GM21528 (cell line): ENCODE results near the gene ADAM22.
A peak's percentile ranks its signal among the peaks of the same experiment; 100 is the strongest.

Source experiments
- ATAC-seq: cut with Tn5 transposase; IDR thresholded peaks from one replicate; pipeline ENCODE4 v1.9.1; 2021; ENCODE audit warnings: mild to moderate bottlenecking, moderate library complexity; ENCODE audit not compliant: unreplicated experiment, low FRiP score

ADAM22 gene

GRCh38 chr7:88037050-88037449 is 103.0 kb downstream of the ADAM22 start:
- ATAC-seq, result no peak

- ATAC-seq, result no peak
These were observed 106.6 kb downstream of the ADAM22 start for GRCh38 chr7:88040694-88041093.

GRCh38 chr7:88041583-88041982 is 107.5 kb downstream of the ADAM22 start:
- ATAC-seq, result no peak

- no peak for ATAC-seq
These were observed 108.1 kb downstream of the ADAM22 start for GRCh38 chr7:88042157-88042556.

GRCh38 chr7:88042803-88043202 is 108.8 kb downstream of the ADAM22 start:
- ATAC-seq, result no peak

- no peak for ATAC-seq
These were observed 110.0 kb downstream of the ADAM22 start for GRCh38 chr7:88044069-88044468.

GRCh38 chr7:88046839-88047573 is 113.0 kb downstream of the ADAM22 start:
- ATAC-seq, result no peak

GRCh38 chr7:88057655-88058054 is 123.6 kb downstream of the ADAM22 start:
- ATAC-seq, result no peak

- ATAC-seq, result no peak
These were observed 128.2 kb downstream of the ADAM22 start for GRCh38 chr7:88062238-88062637.

GRCh38 chr7:88069093-88069492 is 135.0 kb downstream of the ADAM22 start:
- ATAC-seq, result no peak

- peak; percentile 74 for ATAC-seq
These were observed 138.1 kb downstream of the ADAM22 start for GRCh38 chr7:88071994-88072714.

- ATAC-seq, result no peak
These were observed 138.6 kb downstream of the ADAM22 start for GRCh38 chr7:88072715-88073055.

GRCh38 chr7:88073626-88074025 is 139.6 kb downstream of the ADAM22 start:
- ATAC-seq, result no peak

- no peak for ATAC-seq
These were observed 141.2 kb downstream of the ADAM22 start for GRCh38 chr7:88075216-88075615.

- ATAC-seq, result no peak
These were observed 149.8 kb downstream of the ADAM22 start for GRCh38 chr7:88083883-88084282.

- no peak for ATAC-seq
These were observed 155.5 kb downstream of the ADAM22 start for GRCh38 chr7:88089561-88089960.

- ATAC-seq, result no peak
These were observed 156.2 kb downstream of the ADAM22 start for GRCh38 chr7:88090240-88090639.

GRCh38 chr7:88090671-88091070 is 156.6 kb downstream of the ADAM22 start:
- ATAC-seq, result peak; percentile 53

- no peak for ATAC-seq
These were observed 158.1 kb downstream of the ADAM22 start for GRCh38 chr7:88091988-88092675.

GRCh38 chr7:88092676-88092999 is 158.6 kb downstream of the ADAM22 start:
- ATAC-seq, result no peak

GRCh38 chr7:88101769-88102168 is 167.7 kb downstream of the ADAM22 start:
- no peak for ATAC-seq

GRCh38 chr7:88102675-88103074 is 168.6 kb downstream of the ADAM22 start:
- no peak for ATAC-seq
